HepG2 (cell line): ENCODE results near the gene PHYH. TPM values are rescaled to one million over a fixed set of nuclear protein-coding genes. Genes with fewer than 3 reads are reported as not detected.

Source experiments
- MAF1 ChIP-seq: sonication (generic); formaldehyde crosslinking; IDR thresholded peaks from 2 replicates; pipeline ENCODE4 v1.5.0; 2020; ENCODE audit warnings: missing genetic modification reagents, borderline replicate concordance
- MTF1 ChIP-seq: sonication (generic); formaldehyde crosslinking; IDR thresholded peaks from 2 replicates; pipeline ENCODE4 v1.5.0; 2020; ENCODE audit warnings: missing genetic modification reagents
- STAG1 ChIP-seq: sonication (generic); formaldehyde crosslinking; IDR thresholded peaks from 2 replicates; pipeline ENCODE4 v1.4.0; 2020; ENCODE audit warnings: missing genetic modification reagents
- ZBTB1 ChIP-seq: sonication (generic); formaldehyde crosslinking; IDR thresholded peaks from 2 replicates; pipeline ENCODE4 v1.4.0; 2020; ENCODE audit warnings: missing genetic modification reagents, borderline replicate concordance
- ZNF121 ChIP-seq: sonication (generic); formaldehyde crosslinking; IDR thresholded peaks from 2 replicates; pipeline ENCODE4 v1.5.0; 2020; ENCODE audit warnings: mild to moderate bottlenecking, missing genetic modification reagents
- ZNF616 ChIP-seq: sonication (generic); formaldehyde crosslinking; IDR thresholded peaks from 2 replicates; pipeline ENCODE4 v1.5.0; 2020; ENCODE audit warnings: low read depth, mild to moderate bottlenecking, missing genetic modification reagents
- ZSCAN21 ChIP-seq: sonication (generic); formaldehyde crosslinking; IDR thresholded peaks from 2 replicates; pipeline ENCODE4 v1.8.0; 2022; ENCODE audit warnings: mild to moderate bottlenecking, missing genetic modification reagents, moderate library complexity, borderline replicate concordance
- polyA plus RNA-seq, 8 experiments: library from polyadenylated mRNA; depleted of rRNA in 3 of 8; stranded (reverse) in 7 of 8; unstranded in 1 of 8; fragments of >200 nt; fragmentation: Illumina TruSeq in 4 of 8; extraction: Trizol in 4 of 8; gene quantifications; 2 replicates each; pipeline versions ENCODE4 v1.2.1 to v1.2.3, GENCODE V29; 2011 to 2016; ENCODE audit warnings: low read depth in 4 of 8, missing spikeins in 1 of 8, mixed read lengths in 1 of 8; ENCODE audit not compliant: insufficient read depth in 1 of 8
- total RNA-seq, 5 experiments: library from RNA; depleted of rRNA; stranded (reverse); fragments of >200 nt; fragmentation: Illumina TruSeq; extraction: Trizol; gene quantifications; 2 replicates each; pipeline ENCODE4 v1.2.3, GENCODE V29; 2016; ENCODE audit warnings: low read depth in 1 of 5
- TF ChIP-seq, protein P1 (sequence below), 2 experiments: fragments of 450-650 bp in 1 of 2; sonication (generic) in 1 of 2; formaldehyde crosslinking in 1 of 2; IDR thresholded peaks; 2 replicates each; pipeline versions ENCODE4 v1.6.1 to v1.8.0; 2016 to 2022; ENCODE audit warnings: antibody characterized with exemption in 1 of 2, mild to moderate bottlenecking in 1 of 2, missing genetic modification reagents in 1 of 2
- TF ChIP-seq, protein P2 (sequence below): sonication (generic); formaldehyde crosslinking; IDR thresholded peaks from 2 replicates; pipeline ENCODE4 v1.8.1; 2022; ENCODE audit warnings: mild to moderate bottlenecking, missing genetic modification reagents
- TF ChIP-seq, protein P3 (sequence below): sonication (generic); formaldehyde crosslinking; IDR thresholded peaks from 2 replicates; pipeline ENCODE4 v1.4.0; 2020; ENCODE audit warnings: missing genetic modification reagents
- TF ChIP-seq, protein P4 (sequence below): sonication (generic); formaldehyde crosslinking; IDR thresholded peaks from 2 replicates; pipeline ENCODE4 v1.4.0; 2020; ENCODE audit warnings: mild to moderate bottlenecking, missing genetic modification reagents, borderline replicate concordance
- TF ChIP-seq, protein P5 (sequence below): sonication (generic); formaldehyde crosslinking; IDR thresholded peaks from 2 replicates; pipeline ENCODE4 v1.8.0; 2022; ENCODE audit warnings: missing genetic modification reagents, low read depth, mild to moderate bottlenecking, borderline replicate concordance

Gene PHYH
- total and polyA plus RNA-seq, 2 of the 13 experiments (the other 11 are each of a cell fraction or from before 2014, with no cell fraction given), result 27.2 to 34.5 TPM

DNA sequence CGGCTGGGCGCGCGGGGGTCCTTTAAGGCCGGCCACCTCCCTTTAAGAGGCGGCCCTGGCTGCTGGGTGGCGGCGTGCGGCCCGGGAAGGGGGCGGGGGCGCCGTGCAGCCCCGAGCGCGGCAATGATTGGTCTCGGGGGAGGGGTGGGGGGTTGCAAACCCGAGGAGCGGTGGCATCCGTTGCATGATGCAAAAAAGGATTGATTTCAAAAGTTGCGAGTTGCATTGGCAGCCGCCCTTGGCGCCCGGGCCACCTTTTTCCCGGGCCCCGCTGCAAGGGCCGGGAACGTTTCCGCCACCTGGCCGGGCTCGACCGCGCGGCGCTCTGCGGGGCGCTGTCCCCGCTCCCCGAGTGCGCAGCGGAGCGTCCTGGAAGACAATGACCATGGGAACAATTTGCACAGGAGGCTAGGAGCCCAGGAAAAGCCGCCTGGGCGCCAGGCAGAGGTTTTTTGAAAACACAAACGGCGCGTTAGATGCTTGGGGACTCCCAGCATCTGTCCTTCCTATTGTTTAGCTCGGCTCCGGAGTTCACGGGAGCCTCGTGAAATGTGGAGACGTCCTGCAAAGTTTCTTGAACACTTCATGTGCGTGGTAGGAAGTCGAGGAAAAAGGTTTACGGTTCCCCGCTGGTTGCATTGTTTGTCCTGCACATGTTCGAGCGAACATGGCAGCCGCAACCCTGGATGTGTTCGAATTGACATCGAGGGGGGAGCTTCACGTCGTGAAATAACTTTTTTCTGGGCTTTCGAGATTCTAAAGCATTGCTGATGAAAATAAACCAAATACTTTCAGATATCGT lies 48.6 kb upstream of the PHYH start, which contains the start of gene SEPHS1 (continued):
- TF ChIP-seq, protein P1, sequence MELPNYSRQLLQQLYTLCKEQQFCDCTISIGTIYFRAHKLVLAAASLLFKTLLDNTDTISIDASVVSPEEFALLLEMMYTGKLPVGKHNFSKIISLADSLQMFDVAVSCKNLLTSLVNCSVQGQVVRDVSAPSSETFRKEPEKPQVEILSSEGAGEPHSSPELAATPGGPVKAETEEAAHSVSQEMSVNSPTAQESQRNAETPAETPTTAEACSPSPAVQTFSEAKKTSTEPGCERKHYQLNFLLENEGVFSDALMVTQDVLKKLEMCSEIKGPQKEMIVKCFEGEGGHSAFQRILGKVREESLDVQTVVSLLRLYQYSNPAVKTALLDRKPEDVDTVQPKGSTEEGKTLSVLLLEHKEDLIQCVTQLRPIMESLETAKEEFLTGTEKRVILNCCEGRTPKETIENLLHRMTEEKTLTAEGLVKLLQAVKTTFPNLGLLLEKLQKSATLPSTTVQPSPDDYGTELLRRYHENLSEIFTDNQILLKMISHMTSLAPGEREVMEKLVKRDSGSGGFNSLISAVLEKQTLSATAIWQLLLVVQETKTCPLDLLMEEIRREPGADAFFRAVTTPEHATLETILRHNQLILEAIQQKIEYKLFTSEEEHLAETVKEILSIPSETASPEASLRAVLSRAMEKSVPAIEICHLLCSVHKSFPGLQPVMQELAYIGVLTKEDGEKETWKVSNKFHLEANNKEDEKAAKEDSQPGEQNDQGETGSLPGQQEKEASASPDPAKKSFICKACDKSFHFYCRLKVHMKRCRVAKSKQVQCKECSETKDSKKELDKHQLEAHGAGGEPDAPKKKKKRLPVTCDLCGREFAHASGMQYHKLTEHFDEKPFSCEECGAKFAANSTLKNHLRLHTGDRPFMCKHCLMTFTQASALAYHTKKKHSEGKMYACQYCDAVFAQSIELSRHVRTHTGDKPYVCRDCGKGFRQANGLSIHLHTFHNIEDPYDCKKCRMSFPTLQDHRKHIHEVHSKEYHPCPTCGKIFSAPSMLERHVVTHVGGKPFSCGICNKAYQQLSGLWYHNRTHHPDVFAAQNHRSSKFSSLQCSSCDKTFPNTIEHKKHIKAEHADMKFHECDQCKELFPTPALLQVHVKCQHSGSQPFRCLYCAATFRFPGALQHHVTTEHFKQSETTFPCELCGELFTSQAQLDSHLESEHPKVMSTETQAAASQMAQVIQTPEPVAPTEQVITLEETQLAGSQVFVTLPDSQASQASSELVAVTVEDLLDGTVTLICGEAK (IDR thresholded peaks at IDR 0.05), result no peak
- TF ChIP-seq, protein P1 (CRISPR knock-in tag; IDR thresholded peaks at IDR 0.05), result peak; percentile 50; the same call in 1 of the 2 replicates
- TF ChIP-seq ZNF121 (0 out of 2 replicates have a peak, but pooled peaks have one; percentile 24), STAG1 (CRISPR knock-in tag) (no peak), MTF1 (CRISPR knock-in tag) (no peak), ZNF616 (CRISPR knock-in tag) (no peak), MAF1 (CRISPR knock-in tag) (no peak; the same call in 1 of the 2 replicates), ZBTB1 (CRISPR knock-in tag) (no peak; the same call in 1 of the 2 replicates), ZSCAN21 (CRISPR knock-in tag) (0 out of 2 replicates have a peak, but pooled peaks have one; percentile 42)
- TF ChIP-seq, protein P2, sequence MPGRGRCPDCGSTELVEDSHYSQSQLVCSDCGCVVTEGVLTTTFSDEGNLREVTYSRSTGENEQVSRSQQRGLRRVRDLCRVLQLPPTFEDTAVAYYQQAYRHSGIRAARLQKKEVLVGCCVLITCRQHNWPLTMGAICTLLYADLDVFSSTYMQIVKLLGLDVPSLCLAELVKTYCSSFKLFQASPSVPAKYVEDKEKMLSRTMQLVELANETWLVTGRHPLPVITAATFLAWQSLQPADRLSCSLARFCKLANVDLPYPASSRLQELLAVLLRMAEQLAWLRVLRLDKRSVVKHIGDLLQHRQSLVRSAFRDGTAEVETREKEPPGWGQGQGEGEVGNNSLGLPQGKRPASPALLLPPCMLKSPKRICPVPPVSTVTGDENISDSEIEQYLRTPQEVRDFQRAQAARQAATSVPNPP (CRISPR knock-in tag), result peak; percentile 45; the same call in 1 of the 2 replicates
- TF ChIP-seq, protein P3, sequence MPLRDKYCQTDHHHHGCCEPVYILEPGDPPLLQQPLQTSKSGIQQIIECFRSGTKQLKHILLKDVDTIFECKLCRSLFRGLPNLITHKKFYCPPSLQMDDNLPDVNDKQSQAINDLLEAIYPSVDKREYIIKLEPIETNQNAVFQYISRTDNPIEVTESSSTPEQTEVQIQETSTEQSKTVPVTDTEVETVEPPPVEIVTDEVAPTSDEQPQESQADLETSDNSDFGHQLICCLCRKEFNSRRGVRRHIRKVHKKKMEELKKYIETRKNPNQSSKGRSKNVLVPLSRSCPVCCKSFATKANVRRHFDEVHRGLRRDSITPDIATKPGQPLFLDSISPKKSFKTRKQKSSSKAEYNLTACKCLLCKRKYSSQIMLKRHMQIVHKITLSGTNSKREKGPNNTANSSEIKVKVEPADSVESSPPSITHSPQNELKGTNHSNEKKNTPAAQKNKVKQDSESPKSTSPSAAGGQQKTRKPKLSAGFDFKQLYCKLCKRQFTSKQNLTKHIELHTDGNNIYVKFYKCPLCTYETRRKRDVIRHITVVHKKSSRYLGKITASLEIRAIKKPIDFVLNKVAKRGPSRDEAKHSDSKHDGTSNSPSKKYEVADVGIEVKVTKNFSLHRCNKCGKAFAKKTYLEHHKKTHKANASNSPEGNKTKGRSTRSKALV, result no peak
- TF ChIP-seq, protein P4, sequence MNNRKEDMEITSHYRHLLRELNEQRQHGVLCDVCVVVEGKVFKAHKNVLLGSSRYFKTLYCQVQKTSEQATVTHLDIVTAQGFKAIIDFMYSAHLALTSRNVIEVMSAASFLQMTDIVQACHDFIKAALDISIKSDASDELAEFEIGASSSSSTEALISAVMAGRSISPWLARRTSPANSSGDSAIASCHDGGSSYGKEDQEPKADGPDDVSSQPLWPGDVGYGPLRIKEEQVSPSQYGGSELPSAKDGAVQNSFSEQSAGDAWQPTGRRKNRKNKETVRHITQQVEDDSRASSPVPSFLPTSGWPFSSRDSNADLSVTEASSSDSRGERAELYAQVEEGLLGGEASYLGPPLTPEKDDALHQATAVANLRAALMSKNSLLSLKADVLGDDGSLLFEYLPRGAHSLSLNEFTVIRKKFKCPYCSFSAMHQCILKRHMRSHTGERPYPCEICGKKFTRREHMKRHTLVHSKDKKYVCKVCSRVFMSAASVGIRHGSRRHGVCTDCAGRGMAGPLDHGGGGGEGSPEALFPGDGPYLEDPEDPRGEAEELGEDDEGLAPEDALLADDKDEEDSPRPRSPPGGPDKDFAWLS (CRISPR knock-in tag), result no peak
- TF ChIP-seq, protein P5, sequence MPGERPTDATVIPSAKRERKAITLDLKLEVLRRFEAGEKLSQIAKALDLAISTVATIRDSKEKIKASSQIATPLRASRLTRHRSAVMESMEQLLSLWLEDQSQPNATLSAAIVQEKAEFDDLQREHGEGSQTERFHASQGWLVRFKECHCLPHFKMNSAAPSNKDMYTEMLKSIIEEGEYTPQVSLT (CRISPR knock-in tag), result no peak
